DMS153 (cell line): ENCODE measurements around the gene CXCL1.

Experiments
- DNase-seq: peaks from one replicate; lab custom pipeline; 2025; lab: John Stamatoyannopoulos, UW

Gene CXCL1

GRCh38 chr4:73918058-73918457 is 48.9 kb downstream of the CXCL1 start:
- DNase-seq = no peak

DNA sequence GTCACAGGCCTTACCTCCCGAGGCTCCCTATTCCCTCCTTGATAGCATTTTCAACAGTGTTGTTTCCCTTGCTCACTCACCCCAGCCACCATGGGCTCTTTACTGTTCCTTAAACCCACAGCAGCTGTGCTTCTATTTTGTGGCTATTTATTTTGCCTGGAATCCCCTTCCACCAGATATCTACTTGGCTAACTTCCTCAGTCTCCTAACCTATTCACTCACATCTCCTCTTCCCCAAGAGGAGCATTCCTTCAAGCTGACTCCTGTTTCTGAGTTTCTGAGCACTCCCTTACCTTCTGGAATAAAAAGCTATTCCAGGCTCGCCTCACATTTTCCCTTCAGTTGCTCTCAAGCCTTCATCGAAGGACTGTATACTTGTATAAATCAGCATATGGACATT is 50.5 kb downstream of the CXCL1 start:
- DNase-seq = no peak
